ENCODE results near the gene PIAS3. TPM values are rescaled to one million over a fixed set of nuclear protein-coding genes. Genes with fewer than 3 reads are reported as not detected.
"Not testable (repeated sequence)": the region's sequence is repeated elsewhere in the genome, so short reads cannot be mapped to it uniquely, and the experiment has no call there.

PIAS3 gene
- total and polyA plus RNA-seq, 2 donors (not counting 3 experiments of a cell fraction or from before 2014, with no cell fraction given) = 50.1 to 71.8 TPM

DNA sequence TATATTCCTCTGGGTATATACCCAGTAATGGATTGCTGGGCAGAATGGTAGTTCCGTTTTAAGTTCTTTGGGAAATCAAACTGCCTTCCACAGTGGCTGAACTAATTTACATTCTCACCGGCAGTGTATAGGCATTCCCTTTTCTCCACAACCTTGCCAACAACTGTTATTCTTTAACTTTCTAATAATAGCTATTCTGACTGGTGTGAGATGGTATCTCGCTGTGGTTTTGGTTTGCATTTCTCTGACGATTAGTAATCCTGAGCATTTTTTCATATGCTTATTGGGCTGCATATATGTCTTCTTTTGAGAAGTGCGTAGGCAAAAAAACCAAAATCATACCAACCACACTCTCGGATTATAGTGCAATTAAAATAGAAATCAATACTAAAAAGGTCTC is 40.8 kb downstream of the PIAS3 start:
- H3K9me3 ChIP-seq (replicated peaks; ENCODE audit: control insufficient read depth, insufficient read depth, low read length); FAIRE-seq; H3K9me1 ChIP-seq (replicated peaks; ENCODE audit: control insufficient read depth, extremely low read depth, insufficient read depth, low read length); H3K9ac ChIP-seq (replicated peaks; ENCODE audit: extremely low read depth, insufficient read depth, low read length); BruUV-seq (replicated peaks); H3K4me1 ChIP-seq (ENCODE audit: control insufficient read depth, extremely low read depth, insufficient read depth, low read length); H3K4me3 ChIP-seq (replicated peaks in 1 of 3; ENCODE audit: insufficient read depth in 1 of 3, low read depth in 1 of 3, low read length in 3 of 3); POLR2A ChIA-PET; H2AFZ ChIP-seq (ENCODE audit: low read depth, low read length); H4K20me1 ChIP-seq (replicated peaks; ENCODE audit: control insufficient read depth, extremely low read depth, insufficient read depth, low read length); H3K4me2 ChIP-seq (ENCODE audit: insufficient read depth, low read length); CTCF ChIA-PET; dilution Hi-C loops (cut with MboI; ENCODE audit: extremely low pct_ligation_motif_present, low sequenced_read_pairs); H3K36me3 ChIP-seq (ENCODE audit: control insufficient read depth in 2 of 2, extremely low read depth in 1 of 2, insufficient read depth in 2 of 2, low read length in 2 of 2); H3K27ac ChIP-seq (ENCODE audit: insufficient read depth, low read depth, low read length); DNase-seq (ENCODE audit: low read depth, low spot score); intact Hi-C loops (cut with micrococcal nuclease); H3K27me3 ChIP-seq (ENCODE audit: control insufficient read depth in 2 of 2, insufficient read depth in 2 of 2, low read length in 2 of 2): not testable (repeated sequence)
- H3K79me2 ChIP-seq (ENCODE audit: control insufficient read depth, insufficient read depth, low read length) = peaks cover 14% of the 10 kb centered on the region

DNA sequence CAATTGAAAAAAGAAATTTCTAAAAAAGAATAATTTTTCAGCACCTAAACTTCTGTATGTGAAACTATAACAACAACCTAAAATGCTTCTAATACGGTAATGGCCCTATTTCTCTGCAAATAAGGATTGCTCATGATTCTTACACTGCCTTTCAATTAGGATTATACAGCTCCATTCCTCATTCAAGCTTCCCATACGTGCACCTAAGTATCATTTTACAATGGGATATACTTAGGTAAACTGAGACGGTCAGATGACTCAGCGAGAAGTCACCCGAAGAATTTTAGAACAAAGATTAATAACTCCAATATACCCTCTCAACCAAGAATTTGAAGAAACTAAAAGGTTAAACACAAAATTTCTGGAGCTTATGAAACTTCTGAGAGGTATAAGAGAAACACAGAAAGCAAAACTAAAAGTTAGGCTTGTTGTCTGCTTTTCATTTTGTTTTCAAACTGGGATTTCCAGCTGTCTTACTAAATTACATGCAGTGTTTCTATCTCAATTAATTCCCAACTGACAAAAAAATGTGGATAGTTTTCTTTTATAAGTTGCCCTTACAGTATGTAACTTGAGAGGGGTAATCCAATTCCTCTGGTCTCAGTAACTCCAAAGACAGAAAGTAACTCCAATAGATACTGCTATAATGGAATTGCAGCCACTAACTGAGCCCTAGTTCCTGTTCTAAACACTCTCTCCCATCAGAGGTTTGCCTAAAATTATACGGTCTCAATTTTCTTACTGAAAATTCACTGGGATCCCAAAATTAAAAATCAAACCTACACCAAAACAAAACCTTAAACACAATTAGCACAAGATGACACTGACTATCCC is 45.7 kb downstream of the PIAS3 start:
- H3K79me2 ChIP-seq (ENCODE audit: control insufficient read depth, insufficient read depth, low read length) = peaks cover 11% of the 10 kb centered on the region
- BruUV-seq (replicated peaks); POLR2A ChIA-PET; dilution Hi-C loops (cut with MboI; ENCODE audit: extremely low pct_ligation_motif_present, low sequenced_read_pairs); H3K9me3 ChIP-seq (replicated peaks; ENCODE audit: control insufficient read depth, insufficient read depth, low read length); H3K4me2 ChIP-seq (ENCODE audit: insufficient read depth, low read length); FAIRE-seq; H3K9ac ChIP-seq (replicated peaks; ENCODE audit: extremely low read depth, insufficient read depth, low read length); DNase-seq (ENCODE audit: low read depth, low spot score); CTCF ChIA-PET; H2AFZ ChIP-seq (ENCODE audit: low read depth, low read length); H3K27ac ChIP-seq (ENCODE audit: insufficient read depth, low read depth, low read length); H4K20me1 ChIP-seq (replicated peaks; ENCODE audit: control insufficient read depth, extremely low read depth, insufficient read depth, low read length); H3K36me3 ChIP-seq (ENCODE audit: control insufficient read depth in 2 of 2, extremely low read depth in 1 of 2, insufficient read depth in 2 of 2, low read length in 2 of 2); H3K4me3 ChIP-seq (replicated peaks in 1 of 3; ENCODE audit: insufficient read depth in 1 of 3, low read depth in 1 of 3, low read length in 3 of 3); H3K27me3 ChIP-seq (ENCODE audit: control insufficient read depth in 2 of 2, insufficient read depth in 2 of 2, low read length in 2 of 2); H3K9me1 ChIP-seq (replicated peaks; ENCODE audit: control insufficient read depth, extremely low read depth, insufficient read depth, low read length); intact Hi-C loops (cut with micrococcal nuclease); H3K4me1 ChIP-seq (ENCODE audit: control insufficient read depth, extremely low read depth, insufficient read depth, low read length): not testable (repeated sequence)
